Right lobe of liver (tissue), 4 donors: ENCODE data around the gene CPD.

Experiments used
- CTCF ChIP-seq, 4 donors: fragments of 200-600 bp in 3 of 4; fragments of 450-650 bp in 1 of 4; IDR thresholded peaks; one replicate each; pipeline versions ENCODE4 v1.5.1 to v1.8.0; 2016 to 2022; ENCODE audit warnings: antibody characterized with exemption in 4 of 4, mild to moderate bottlenecking in 2 of 4
- POLR2A ChIP-seq: fragments of 450-650 bp; IDR thresholded peaks from one replicate; pipeline ENCODE4 v1.6.1; 2017; ENCODE audit warnings: antibody characterized with exemption, mild to moderate bottlenecking
- donor health status: DM: no; HTN: no; CAD: no.
- donor health status: DM: no; HTN: no; CAD: no.
- donor health status: DM: no; HTN: yes; CAD: no.

- TF ChIP-seq CTCF (IDR thresholded peaks at IDR 0.05) (no peak), POLR2A (no peak)
These were observed 33.1 kb upstream of the CPD start for GRCh38 chr17:30345527-30346075.
